Right forelimb (tissue), 1 donor: ENCODE measurements around the gene CEP295NL.

Experiments
- DNase-seq: peaks from one replicate; pipeline ENCODE4 v3.0.0-alpha.2; 2018

The CEP295NL gene

DNA sequence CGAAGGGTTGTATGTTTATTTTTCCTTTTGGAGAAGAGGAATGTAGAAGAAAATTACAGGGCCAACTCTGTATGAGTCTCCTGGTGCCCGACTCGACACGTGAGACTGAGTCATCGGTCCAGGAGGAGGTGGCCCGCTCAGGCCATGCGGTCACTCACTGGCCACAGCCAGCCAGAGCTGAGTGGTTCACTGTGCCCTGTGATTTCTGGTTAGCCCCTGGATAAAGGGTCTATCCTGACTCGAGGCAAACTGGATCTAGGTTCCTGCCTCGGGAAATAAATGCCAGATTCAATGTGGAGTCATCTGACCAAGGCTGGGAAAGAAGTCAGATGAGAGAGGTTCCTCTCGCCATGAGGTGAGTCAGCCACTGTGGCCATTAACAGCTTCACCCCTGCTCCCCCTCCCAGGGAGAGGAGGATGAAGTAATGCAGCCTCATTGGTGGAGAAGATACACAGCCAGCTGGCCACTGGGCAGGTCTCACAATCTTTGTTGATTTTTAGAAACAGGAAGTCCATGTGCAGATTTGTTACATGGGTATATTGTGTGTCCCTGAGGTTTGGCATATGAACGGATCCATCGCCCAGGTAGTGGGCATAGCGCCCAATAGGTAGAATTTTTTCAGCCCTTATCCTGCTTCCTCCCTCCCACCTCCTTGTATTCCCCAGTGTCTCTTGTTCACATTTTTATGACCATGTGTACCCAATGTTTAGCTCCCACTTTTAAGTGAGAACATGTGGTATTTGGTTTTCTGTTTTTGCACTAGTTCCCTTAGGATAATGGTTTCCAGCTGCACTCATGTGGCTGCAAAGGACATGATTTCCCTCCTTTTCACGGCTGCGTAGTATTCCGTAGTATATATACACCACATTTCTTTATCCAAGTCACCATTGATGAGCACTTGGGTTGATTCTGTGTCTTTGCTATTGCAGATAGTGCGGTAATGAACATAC is 40.7 kb downstream of the CEP295NL start:
- DNase-seq: no peak

DNA sequence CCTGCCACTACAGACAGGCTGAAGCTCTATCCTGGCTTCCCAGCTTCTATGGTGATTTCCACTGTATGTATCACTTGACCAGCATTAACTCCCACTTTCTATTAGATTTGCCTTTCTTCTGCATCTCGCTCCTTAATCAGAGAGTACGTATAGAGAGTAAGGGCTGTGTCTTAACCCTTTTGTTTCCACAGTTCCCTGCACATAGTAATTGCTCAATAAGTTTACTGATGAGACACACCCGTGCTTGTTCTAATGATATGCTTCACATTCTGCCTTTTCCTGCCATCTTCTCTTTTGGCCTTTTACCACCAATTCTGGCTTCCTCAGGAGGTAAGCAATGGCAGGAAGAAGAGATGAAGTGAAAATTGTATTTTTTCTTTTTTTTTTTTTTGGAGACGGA is 41.8 kb downstream of the CEP295NL start:
- no peak for DNase-seq

DNA sequence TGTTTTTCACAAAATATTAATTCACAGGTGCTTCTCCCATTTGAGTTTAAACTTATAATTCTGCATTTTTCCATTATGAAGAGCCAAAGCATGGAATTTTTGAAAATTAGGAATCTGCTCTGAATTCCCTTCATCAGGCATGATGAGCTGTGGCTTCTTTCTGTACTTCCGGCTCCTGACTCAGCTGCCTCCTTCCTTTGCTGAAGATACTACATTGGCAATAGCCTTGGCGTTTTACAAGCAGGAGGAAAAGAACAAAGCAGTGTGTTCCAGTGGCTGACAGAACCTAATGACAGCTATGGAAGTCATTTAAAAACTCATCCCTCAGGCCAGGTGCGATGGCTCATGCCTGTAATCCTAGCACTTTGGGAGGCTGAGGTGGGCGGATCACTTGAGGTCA is 44.0 kb downstream of the CEP295NL start:
- DNase-seq: no peak

DNA sequence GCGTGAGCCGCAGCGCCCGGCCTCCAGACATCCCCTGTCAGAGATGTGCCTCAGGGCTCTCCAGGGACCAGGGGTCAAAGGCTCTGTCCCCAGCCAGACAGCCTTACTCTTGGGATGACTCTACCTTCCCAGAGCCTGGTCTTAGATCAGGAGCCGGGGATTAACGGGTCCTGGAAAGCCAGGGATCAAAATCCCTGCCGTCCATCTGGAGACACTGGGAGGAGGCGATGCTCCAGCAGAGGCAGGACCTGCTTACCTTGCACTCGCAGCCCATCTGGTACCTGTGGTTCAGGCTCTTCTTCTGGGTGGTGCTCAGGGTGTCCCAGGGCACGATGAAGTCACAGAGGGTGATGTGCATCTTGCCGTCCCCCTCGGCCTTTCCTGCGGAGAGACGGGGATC is 45.7 kb downstream of the CEP295NL start:
- DNase-seq: no peak

DNA sequence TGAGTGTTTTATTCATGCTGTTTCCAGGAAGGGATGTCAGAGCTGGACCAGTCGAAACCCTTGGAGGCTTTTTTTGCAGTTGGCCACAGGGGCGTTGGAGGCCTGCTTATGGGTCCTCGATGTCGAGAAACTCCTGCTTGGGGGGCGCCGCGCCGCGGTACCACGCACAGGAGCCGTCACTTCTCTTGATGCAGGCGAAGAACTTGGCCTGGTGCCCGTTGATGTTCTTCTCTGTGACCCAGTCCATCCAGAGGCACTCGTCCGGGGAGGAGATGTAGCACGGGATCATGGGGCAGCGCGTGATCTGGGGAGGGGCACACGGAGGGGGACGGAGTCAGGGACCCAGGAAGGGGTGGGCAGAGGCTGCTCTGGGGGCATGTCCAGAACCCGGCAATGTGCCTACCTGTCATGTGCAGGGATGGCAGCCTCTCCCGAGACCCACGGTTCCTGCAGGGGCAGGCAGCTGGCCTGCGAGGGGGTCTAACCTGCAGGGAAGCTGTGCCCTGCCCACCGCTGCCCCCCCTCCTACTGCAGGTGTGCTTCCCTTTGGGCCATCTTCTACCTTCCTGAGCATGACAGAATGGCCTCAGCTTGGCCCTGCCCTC is 47.3 kb downstream of the CEP295NL start:
- DNase-seq: no peak

DNA sequence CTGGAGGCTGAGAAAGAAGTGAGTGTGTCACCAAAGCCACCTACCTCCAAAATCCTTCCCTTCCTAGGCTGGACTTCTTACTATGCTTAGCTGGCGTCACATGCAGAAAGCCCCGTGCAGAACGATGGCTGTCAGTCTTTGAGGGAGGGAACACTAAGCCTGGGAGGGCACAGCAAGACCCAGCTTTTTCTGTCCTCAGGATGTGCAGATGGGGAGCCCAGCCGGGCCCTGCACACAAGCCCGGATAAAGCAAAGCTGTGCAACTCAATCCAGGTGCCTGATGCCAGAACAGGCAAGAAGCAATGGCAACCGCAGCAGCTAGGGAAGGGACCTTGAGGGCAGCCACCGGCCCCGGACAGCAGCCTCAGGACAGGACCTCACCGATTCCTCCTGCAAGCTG is 48.5 kb downstream of the CEP295NL start:
- no peak for DNase-seq

DNA sequence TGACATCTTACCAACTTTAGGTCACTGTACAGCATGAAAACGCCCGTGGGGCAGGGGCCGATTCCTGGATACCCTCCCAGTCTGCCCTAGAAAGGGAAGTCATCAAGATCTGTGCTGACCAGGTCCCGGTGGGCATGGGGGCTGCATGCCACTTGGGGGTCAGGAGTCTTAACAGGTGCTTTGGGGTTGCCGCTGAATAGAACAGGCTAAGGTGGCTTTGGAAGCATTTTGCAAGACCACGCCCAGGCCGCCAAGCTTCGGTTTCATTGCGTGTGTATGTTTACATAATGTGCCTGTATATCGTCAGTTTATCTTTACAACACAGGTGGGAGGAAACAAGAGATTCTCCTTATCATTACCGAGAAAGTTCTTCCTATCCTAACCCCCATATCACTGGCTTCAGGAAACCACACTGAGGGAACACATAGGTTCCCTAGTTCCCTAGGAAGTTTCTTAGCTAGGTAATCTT is 49.0 kb downstream of the CEP295NL start:
- DNase-seq: no peak

DNA sequence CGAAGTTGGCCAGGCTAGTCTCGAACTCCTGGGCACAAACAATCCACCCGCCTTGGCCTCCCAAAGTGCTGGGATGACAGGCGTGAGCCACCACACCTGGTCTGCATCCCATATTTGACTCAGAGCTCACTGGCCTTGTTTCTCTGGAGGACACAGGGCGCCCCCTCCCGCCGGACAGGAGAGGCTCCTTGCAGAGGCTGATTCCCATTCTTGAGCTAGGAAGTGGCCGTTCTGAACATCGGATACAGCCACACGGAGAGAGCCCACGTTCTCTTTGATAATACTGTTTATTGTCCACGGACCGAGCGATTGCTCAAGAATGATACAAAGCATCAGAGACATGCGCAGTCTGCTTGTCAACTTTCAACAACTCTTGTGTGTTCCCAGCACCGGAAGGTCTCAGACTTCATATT is 50.3 kb downstream of the CEP295NL start:
- no peak for DNase-seq

DNA sequence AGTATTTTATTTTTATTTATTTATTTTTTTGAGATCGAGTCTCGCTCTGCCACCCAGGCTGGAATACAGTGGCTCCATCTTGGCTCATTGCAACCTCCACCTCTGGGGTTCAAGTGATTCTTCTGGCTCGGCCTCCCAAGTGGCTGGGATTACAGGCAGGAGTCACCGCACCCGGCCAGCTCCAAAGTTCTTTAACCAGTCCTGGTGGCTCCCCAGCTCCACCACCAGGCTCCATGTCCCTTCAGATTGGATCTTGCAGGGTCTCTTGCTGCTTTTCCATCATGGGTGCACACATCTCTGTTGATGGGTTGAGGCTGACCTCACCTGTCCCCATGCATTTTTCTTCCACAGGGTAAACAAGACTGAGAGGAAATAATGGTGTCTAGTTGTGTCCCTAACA is 54.0 kb downstream of the CEP295NL start:
- no peak for DNase-seq

DNA sequence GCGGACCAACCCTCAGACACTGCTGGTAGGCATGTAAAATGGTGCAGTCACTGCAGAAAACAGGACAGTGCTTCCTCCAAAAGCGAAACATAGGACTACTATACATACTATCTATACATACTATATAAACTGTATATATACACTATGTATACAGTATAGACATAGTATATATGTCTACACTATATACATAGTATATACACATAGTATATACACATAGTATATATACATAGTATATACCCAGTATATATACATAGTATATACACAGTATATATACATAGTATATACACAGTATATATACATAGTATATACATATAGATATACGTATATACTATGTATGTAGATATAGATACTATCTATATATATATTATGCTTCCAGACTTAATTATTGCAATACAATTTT is 55.9 kb downstream of the CEP295NL start:
- no peak for DNase-seq

DNA sequence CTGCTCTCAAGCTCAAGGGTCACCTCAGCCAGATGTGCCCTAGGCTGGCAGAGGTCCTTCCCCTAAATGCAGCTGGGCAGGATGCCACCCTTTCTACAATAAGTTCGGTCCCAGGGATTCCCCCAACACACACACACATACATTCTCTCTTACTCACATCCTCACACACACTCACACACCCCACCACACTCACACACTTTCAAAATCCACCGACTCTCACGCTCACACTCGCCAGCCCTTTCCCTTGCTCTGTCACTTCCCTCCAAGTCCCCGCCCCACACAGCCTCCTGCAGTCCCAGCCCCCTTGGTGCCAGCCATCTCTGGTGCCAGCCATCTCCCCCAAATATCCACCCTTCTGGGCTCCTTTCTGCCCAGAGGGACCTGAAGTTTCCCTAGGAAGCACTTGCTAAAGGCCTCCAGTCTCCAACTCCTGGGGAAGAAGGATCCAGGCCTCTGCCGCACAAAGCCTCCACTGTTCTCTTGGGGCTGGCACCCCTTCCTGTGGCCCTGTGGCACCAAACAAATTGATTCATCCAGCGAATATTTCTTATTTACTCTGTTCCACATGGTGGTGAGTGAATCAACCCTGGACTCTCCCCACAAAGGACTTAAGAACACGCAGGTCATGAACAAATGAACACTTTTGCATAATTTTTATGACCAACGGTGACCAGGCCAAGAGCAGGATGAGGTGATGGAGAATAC is 58.5 kb downstream of the CEP295NL start:
- DNase-seq: no peak

DNA sequence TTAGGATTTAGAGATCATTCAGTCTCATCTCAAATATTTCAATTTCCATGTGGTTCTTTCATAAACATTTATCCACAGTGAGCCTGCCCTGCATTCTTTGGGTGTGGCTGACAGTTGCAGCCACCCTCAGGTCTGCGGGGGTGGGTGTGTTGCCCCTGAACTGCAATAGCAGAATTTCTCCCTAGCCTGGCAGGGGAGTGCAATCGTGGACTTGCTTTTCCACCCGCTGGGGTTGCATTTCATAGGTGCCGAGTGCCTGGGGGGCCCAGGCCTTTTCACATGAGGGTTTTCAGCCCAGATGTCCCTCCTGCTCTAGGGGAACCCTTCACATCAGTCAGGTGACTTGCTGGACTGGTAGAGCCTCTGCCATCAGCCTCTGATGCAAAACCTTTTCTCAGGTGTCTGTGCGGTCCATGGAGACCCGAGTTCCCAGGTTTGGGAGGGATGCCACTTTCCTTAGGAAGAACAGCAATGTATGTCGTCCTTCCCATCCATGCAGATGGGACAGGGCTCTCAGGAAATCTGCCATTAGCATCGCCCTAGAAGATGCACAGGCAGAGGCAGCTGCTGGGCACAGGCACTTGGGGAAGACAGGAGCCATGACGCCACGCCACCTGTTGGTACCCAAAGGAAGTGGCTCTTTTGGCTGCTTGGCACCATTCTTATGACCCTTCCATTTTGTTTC is 60.0 kb downstream of the CEP295NL start:
- no peak for DNase-seq

DNA sequence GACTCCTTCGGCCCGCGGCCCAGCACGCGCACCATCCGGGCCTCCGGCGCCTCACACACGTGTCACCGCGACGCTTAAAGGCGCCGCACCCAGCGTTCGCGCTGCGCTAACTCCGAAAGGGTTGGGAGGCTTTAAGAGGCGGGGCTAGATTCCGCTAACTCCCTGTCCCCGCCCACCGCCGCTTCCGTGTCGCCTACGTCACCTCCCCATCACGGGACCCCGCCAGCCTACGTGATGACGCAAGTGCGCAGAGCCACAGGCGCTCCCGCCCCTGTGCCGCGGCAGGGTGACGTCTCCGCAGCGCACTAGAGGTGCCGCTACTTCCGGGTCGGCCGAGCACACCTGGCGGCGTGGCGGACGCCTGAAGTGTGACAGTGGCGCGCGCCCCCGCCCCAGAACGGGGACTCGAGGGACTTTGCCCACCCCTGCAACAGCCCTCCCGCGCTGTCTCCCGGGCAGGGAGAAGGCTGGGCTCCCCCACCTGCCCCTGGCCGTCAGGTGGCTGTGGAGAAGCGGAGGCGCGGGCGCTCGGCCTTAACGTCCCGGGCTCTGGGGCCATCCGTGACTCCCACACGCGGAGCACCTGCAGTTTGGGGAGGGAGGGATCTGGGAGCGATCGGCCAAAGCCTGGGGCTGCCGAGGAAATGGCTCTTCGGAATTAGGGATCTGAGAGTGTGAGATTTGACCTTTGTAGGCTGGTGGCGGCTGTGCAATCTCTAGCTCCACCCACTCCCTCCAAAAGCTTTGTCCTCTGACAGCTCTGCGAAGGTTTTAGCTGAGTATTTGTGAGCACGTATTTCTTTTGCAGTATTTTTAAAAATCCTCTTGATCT is 62.0 kb downstream of the CEP295NL start, which contains the start of gene USP36:
USP36 (minus strand) TSS at position 35 of the 832 bp plus-strand sequence. CDS start 4,451 bp downstream, outside the sequence.
- DNase-seq: peak; percentile 100
